Breast epithelium (tissue), 3 donors: Measurements from ENCODE around the gene SLC25A28.

Experiments used
- POLR2A ChIP-seq: fragments of 450-650 bp; IDR thresholded peaks from one replicate; pipeline ENCODE4 v1.6.1; 2016; ENCODE audit warnings: antibody characterized with exemption, mild to moderate bottlenecking, moderate library complexity
- POLR2AphosphoS5 ChIP-seq, 3 donors: sonication (generic); formaldehyde crosslinking; IDR thresholded peaks; one replicate each; pipeline ENCODE4 v1.6.1; 2017; ENCODE audit warnings: antibody characterized with exemption in 3 of 3
- TF ChIP-seq, protein P1 (sequence below), 3 donors: fragments of 450-650 bp; IDR thresholded peaks; one replicate each; pipeline ENCODE4 v1.5.1; 2016 to 2017; ENCODE audit warnings: antibody characterized with exemption in 3 of 3, mild to moderate bottlenecking in 3 of 3, moderate library complexity in 3 of 3

DNA sequence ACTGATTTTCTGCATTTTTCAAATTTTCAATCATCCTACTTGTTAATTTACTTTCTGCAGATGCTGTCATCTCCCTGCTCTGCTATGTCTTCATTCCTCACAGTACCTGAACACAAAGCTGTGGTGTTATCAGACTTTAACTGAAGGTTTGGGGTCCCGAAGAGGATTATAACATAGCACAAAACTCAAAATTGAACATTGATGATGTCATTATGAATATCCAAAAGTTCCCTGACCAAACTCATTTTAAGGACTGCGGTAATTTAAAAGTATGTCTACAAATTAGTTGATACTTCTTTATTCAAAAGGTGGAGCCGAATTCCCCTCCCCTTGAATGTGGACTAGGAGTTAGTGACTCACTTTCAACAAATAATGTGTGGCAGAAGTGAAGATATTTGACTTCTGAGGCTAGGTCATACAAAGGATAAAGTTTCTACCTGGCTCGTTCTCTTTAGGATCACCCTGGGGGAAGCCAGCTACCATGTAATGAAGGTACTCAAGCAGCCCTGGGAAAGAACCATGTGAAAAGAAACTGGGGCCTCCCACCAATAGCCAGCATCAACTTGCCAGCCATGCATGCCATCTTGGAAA, 32.7 kb upstream of the SLC25A28 start:
- TF ChIP-seq POLR2A, result no peak
- TF ChIP-seq, protein P1, sequence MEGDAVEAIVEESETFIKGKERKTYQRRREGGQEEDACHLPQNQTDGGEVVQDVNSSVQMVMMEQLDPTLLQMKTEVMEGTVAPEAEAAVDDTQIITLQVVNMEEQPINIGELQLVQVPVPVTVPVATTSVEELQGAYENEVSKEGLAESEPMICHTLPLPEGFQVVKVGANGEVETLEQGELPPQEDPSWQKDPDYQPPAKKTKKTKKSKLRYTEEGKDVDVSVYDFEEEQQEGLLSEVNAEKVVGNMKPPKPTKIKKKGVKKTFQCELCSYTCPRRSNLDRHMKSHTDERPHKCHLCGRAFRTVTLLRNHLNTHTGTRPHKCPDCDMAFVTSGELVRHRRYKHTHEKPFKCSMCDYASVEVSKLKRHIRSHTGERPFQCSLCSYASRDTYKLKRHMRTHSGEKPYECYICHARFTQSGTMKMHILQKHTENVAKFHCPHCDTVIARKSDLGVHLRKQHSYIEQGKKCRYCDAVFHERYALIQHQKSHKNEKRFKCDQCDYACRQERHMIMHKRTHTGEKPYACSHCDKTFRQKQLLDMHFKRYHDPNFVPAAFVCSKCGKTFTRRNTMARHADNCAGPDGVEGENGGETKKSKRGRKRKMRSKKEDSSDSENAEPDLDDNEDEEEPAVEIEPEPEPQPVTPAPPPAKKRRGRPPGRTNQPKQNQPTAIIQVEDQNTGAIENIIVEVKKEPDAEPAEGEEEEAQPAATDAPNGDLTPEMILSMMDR (IDR thresholded peaks at IDR 0.05), result no peak
- TF ChIP-seq POLR2AphosphoS5 (IDR thresholded peaks at IDR 0.05), result no peak
